ENCODE data around the gene ALPL. TPM values are rescaled to one million over a fixed set of nuclear protein-coding genes. Genes with fewer than 3 reads are reported as not detected.

The ALPL gene
- total RNA-seq, 2 experiments from 2014 or later = not detected

GRCh38 chr1:21541835-21542234 is 32.6 kb downstream of the ALPL start:
- H3K27me3 Mint-ChIP-seq = peaks cover 15% of the 10 kb centered on the region
- no peaks in the 10 kb centered on the region for H3K36me3 Mint-ChIP-seq
- ATAC-seq (ENCODE audit: low read depth) = no peak
- H3K9me3 Mint-ChIP-seq = no peaks in the 10 kb centered on the region
- H3K4me3 Mint-ChIP-seq = no peak overlapping the region
- no peaks in the 10 kb centered on the region for H3K4me1 Mint-ChIP-seq
- POLR2A ChIA-PET = no interaction called here
- DNase-seq = no peak
- no peak overlapping the region for H3K27ac Mint-ChIP-seq

GRCh38 chr1:21543598-21543997 is 34.4 kb downstream of the ALPL start:
- no peak for ATAC-seq (ENCODE audit: low read depth)
- Mint-ChIP-seq H3K4me3 (no peak overlapping the region), H3K27ac (no peak overlapping the region), H3K27me3 (peaks cover 7% of the 10 kb centered on the region), H3K36me3 (no peaks in the 10 kb centered on the region), H3K4me1 (no peaks in the 10 kb centered on the region), H3K9me3 (no peaks in the 10 kb centered on the region)
- POLR2A ChIA-PET = interaction anchor here (0.6 kb wide), 1 partner anchor 1964 kb away, joined by 3 read pairs; no protein-coding TSS in a partner anchor
- DNase-seq = no peak

- no peak for ATAC-seq (ENCODE audit: low read depth)
- POLR2A ChIA-PET = no interaction called here
- H3K27me3 Mint-ChIP-seq = peaks cover 8% of the 10 kb centered on the region
- no peaks in the 10 kb centered on the region for H3K4me1 Mint-ChIP-seq
- no peak for DNase-seq
- H3K27ac Mint-ChIP-seq = no peak overlapping the region
- no peaks in the 10 kb centered on the region for H3K36me3 Mint-ChIP-seq
- no peaks in the 10 kb centered on the region for H3K9me3 Mint-ChIP-seq
- H3K4me3 Mint-ChIP-seq = no peak overlapping the region
Measured at GRCh38 chr1:21544095-21544494, 34.9 kb downstream of the ALPL start.

GRCh38 chr1:21546122-21546825 is 37.1 kb downstream of the ALPL start:
- no peaks in the 10 kb centered on the region for H3K9me3 Mint-ChIP-seq
- ATAC-seq (ENCODE audit: low read depth) (no peak), DNase-seq (no peak)
- no peak overlapping the region for H3K4me3 Mint-ChIP-seq
- no peaks in the 10 kb centered on the region for H3K36me3 Mint-ChIP-seq
- peaks cover 7% of the 10 kb centered on the region for H3K4me1 Mint-ChIP-seq
- POLR2A ChIA-PET = no interaction called here
- peaks cover 8% of the 10 kb centered on the region for H3K27me3 Mint-ChIP-seq
- no peak overlapping the region for H3K27ac Mint-ChIP-seq

GRCh38 chr1:21547876-21548275 is 38.7 kb downstream of the ALPL start:
- H3K36me3 Mint-ChIP-seq = no peaks in the 10 kb centered on the region
- POLR2A ChIA-PET = no interaction called here

GRCh38 chr1:21550097-21550496 is 40.9 kb downstream of the ALPL start:
- DNase-seq (no peak), ATAC-seq (ENCODE audit: low read depth) (no peak)
- no peaks in the 10 kb centered on the region for H3K9me3 Mint-ChIP-seq
- peaks cover 9% of the 10 kb centered on the region for H3K4me1 Mint-ChIP-seq
- no peak overlapping the region for H3K4me3 Mint-ChIP-seq
- no peak overlapping the region for H3K27ac Mint-ChIP-seq
- peaks cover 22% of the 10 kb centered on the region for H3K27me3 Mint-ChIP-seq
- H3K36me3 Mint-ChIP-seq = no peaks in the 10 kb centered on the region
- POLR2A ChIA-PET = no interaction called here

More at GRCh38 chr1:21547876-21548275, 38.7 kb downstream of the ALPL start:
- ATAC-seq (ENCODE audit: low read depth) (no peak), DNase-seq (no peak)
- Mint-ChIP-seq H3K4me1 (peaks cover 9% of the 10 kb centered on the region), H3K4me3 (no peak overlapping the region), H3K27me3 (peaks cover 11% of the 10 kb centered on the region), H3K27ac (no peak overlapping the region), H3K9me3 (no peaks in the 10 kb centered on the region)

GRCh38 chr1:21550866-21551475 is 41.7 kb downstream of the ALPL start:
- DNase-seq = no peak
- H3K9me3 Mint-ChIP-seq = no peaks in the 10 kb centered on the region
- H3K4me1 Mint-ChIP-seq = peaks cover 9% of the 10 kb centered on the region
- H3K27me3 Mint-ChIP-seq = peaks cover 23% of the 10 kb centered on the region
- no peak overlapping the region for H3K27ac Mint-ChIP-seq
- ATAC-seq (ENCODE audit: low read depth) = no peak
- no peak overlapping the region for H3K4me3 Mint-ChIP-seq
- POLR2A ChIA-PET = no interaction called here
- H3K36me3 Mint-ChIP-seq = no peaks in the 10 kb centered on the region

GRCh38 chr1:21552715-21553114 is 43.5 kb downstream of the ALPL start:
- POLR2A ChIA-PET = no interaction called here
- ATAC-seq (ENCODE audit: low read depth) (no peak), DNase-seq (no peak)
- peaks cover 9% of the 10 kb centered on the region for H3K4me1 Mint-ChIP-seq
- H3K4me3 Mint-ChIP-seq = no peak overlapping the region
- H3K9me3 Mint-ChIP-seq = no peaks in the 10 kb centered on the region
- H3K27ac Mint-ChIP-seq = no peak overlapping the region
- peaks cover 23% of the 10 kb centered on the region for H3K27me3 Mint-ChIP-seq
- no peaks in the 10 kb centered on the region for H3K36me3 Mint-ChIP-seq

GRCh38 chr1:21553116-21553926 is 44.1 kb downstream of the ALPL start:
- H3K27ac Mint-ChIP-seq = no peak overlapping the region
- H3K4me1 Mint-ChIP-seq = peaks cover 9% of the 10 kb centered on the region
- ATAC-seq (ENCODE audit: low read depth) (no peak), DNase-seq (no peak)
- peaks cover 23% of the 10 kb centered on the region for H3K27me3 Mint-ChIP-seq
- H3K36me3 Mint-ChIP-seq = no peaks in the 10 kb centered on the region
- no peak overlapping the region for H3K4me3 Mint-ChIP-seq
- POLR2A ChIA-PET = no interaction called here
- no peaks in the 10 kb centered on the region for H3K9me3 Mint-ChIP-seq

GRCh38 chr1:21559788-21560567 is 50.8 kb downstream of the ALPL start:
- Mint-ChIP-seq H3K9me3 (no peaks in the 10 kb centered on the region), H3K36me3 (no peaks in the 10 kb centered on the region), H3K27me3 (peaks cover 6% of the 10 kb centered on the region), H3K27ac (no peak overlapping the region), H3K4me1 (no peaks in the 10 kb centered on the region), H3K4me3 (no peak overlapping the region)
- POLR2A ChIA-PET = no interaction called here
- no peak for ATAC-seq (ENCODE audit: low read depth)
- no peak for DNase-seq

GRCh38 chr1:21560916-21561638 is 51.9 kb downstream of the ALPL start:
- Mint-ChIP-seq H3K4me3 (no peak overlapping the region), H3K4me1 (no peaks in the 10 kb centered on the region), H3K27me3 (peaks cover 4% of the 10 kb centered on the region), H3K36me3 (no peaks in the 10 kb centered on the region), H3K9me3 (no peaks in the 10 kb centered on the region), H3K27ac (no peak overlapping the region)
- DNase-seq (no peak), ATAC-seq (ENCODE audit: low read depth) (no peak)
- POLR2A ChIA-PET = no interaction called here

GRCh38 chr1:21562896-21563295 is 53.7 kb downstream of the ALPL start:
- H3K36me3 Mint-ChIP-seq = no peaks in the 10 kb centered on the region
- no peaks in the 10 kb centered on the region for H3K4me1 Mint-ChIP-seq
- H3K27me3 Mint-ChIP-seq = peaks cover 4% of the 10 kb centered on the region
- DNase-seq (no peak), ATAC-seq (ENCODE audit: low read depth) (no peak)
- no peak overlapping the region for H3K4me3 Mint-ChIP-seq
- no peaks in the 10 kb centered on the region for H3K9me3 Mint-ChIP-seq
- no peak overlapping the region for H3K27ac Mint-ChIP-seq
- POLR2A ChIA-PET = no interaction called here

GRCh38 chr1:21563971-21564370 is 54.7 kb downstream of the ALPL start:
- H3K27ac Mint-ChIP-seq = no peak overlapping the region
- no peak for ATAC-seq (ENCODE audit: low read depth)

More at GRCh38 chr1:21563971-21564370, 54.7 kb downstream of the ALPL start:
- Mint-ChIP-seq H3K27me3 (peaks cover 4% of the 10 kb centered on the region), H3K36me3 (no peaks in the 10 kb centered on the region), H3K9me3 (no peaks in the 10 kb centered on the region), H3K4me1 (no peaks in the 10 kb centered on the region), H3K4me3 (no peak overlapping the region)
- DNase-seq = no peak
- POLR2A ChIA-PET = no interaction called here

Measured in activated naive CD8-positive, alpha-beta T cell treated with anti-CD3 and anti-CD28 coated beads, Interleukin-2, amount 10 ng/mL, durations not matched to agents 7 days and 5 days (primary cell).